Ovary (tissue), 3 donors: ENCODE measurements around the gene IRF2BP2.

Experiments
- CTCF ChIP-seq, 3 donors: fragments of 450-650 bp in 2 of 3; fragments of 200-600 bp in 1 of 3; IDR thresholded peaks; one replicate each; pipeline versions ENCODE4 v1.5.1 to v1.8.0; 2016 to 2022; ENCODE audit warnings: antibody characterized with exemption in 3 of 3, mild to moderate bottlenecking in 1 of 3
- EP300 ChIP-seq: sonication (generic); formaldehyde crosslinking; IDR thresholded peaks from one replicate; pipeline ENCODE4 v1.6.1; 2017; ENCODE audit warnings: antibody characterized with exemption
- POLR2A ChIP-seq: fragments of 450-650 bp; IDR thresholded peaks from one replicate; pipeline ENCODE4 v1.6.1; 2017; ENCODE audit warnings: antibody characterized with exemption, mild to moderate bottlenecking, moderate library complexity
- donor health status: DM: no; HTN: no; CAD: no.

- no peak for TF ChIP-seq POLR2A
- no peak for TF ChIP-seq CTCF (IDR thresholded peaks at IDR 0.05)
- no peak for TF ChIP-seq EP300
Observed at GRCh38 chr1:234568345-234568744, 41.6 kb downstream of the IRF2BP2 start.
